Cortex of kidney (tissue), 1 donor: ENCODE measurements around the gene TMEM250.
"Not testable (repeated sequence)": the region's sequence is repeated elsewhere in the genome, so short reads cannot be mapped to it uniquely, and the experiment has no call there.

ENCODE experiments used
- DNase-seq: peaks from one replicate; lab custom pipeline; 2025; lab: John Stamatoyannopoulos, UW

TMEM250 gene

DNA sequence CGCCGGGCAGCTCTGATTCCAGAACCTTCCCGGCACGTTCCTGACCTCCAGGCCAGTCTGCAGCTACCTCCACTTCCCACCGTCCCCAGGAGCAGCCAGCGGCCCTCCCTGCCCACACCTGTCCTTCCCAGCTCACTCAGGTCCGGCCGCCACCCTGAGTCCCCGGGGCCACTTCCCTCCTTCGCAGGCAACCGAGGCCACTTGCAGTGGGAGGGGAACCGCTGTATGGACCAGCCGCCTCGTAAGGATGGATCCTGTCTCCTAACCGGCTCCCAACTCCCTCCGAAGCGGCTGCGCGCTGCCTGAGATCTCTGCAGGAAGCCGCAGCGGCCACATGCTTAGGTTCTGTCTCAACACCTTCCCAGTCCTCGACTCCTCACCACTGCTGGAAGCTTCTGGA lies 7.5 kb downstream of the TMEM250 start:
- DNase-seq, result no peak

DNA sequence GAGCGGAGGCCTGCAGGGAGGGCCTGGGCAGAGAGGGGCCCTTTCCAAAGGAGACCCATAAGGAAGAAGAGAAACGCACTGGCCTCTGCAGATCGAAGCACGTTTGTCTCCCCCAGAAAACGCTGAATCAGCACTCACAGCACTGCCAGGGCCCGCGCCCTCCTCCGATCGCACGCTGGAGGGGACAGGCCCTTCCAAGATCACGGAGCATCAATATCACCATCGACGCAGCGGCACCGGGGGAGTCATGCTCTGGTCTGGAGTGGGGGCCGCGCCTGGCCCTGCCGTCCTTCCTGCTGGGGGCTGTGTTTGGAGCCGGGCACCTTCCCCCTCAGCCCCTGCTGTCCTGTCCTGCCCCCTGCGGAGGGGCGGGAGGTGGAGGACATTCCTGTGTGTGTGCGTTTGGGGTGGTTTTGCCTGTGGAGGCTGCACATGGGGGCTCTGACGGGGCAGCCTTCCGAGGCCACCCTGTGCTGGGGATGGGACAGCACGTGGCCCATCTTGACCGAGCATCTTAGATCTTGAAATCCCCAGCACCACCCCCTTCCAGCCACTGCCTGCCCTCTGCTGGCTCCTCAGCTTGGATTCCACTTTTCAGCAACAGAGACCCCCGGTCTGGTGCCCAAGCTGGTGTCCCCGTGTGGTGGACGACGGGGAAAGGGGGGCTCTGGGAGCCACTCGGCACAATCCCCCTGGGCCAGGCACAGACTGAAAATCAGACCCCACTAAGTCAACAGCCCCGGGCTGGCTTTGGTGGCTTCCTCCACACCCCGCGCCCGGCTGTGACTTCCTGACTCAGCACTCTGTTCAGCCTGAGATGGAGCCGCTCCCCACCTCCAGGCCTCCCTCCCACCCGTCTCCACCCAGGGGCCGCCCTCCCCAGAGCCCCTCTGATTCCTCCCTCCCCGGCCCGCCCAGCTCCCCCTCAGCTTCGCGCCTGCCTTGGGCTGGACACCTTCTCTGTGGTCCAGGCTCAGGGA lies 8.3 kb downstream of the TMEM250 start:
- no peak for DNase-seq

DNA sequence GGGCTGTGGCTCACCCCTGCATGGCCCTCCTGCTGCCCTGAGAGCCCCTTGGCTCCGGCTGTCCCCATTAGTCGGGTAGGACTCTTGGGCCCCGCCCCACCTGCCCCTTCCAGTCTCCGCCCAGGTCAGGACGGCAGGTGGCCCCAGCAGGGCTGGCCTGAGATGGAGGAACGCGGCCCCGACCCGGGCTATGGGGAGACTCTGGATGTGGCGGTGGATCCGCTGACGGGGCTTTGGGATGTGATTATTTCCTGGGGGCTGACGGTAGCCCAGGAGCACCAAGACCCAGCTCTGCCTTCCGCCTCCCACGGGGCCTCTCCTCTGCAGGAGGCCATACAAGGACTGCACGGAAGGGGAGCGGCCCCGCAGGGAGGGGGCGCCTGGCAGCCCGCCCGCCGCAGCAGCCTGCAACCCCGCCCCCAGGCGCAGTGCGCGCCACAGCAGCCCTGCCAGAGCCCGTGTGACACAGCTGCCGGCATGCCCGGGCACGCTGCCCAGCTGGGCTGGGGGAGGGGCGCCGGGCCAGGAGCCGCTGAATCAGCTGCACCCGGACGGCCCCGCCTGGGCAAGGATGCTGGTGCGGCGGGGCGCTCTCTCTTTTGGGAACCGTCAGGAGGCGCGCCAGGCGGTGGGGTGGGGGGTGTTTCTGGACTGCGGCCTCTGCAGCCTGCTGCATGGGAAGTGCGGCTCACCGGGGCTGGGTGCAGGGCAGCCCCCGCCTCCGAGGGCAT lies 9.2 kb downstream of the TMEM250 start:
- peak; percentile 46 for DNase-seq

DNA sequence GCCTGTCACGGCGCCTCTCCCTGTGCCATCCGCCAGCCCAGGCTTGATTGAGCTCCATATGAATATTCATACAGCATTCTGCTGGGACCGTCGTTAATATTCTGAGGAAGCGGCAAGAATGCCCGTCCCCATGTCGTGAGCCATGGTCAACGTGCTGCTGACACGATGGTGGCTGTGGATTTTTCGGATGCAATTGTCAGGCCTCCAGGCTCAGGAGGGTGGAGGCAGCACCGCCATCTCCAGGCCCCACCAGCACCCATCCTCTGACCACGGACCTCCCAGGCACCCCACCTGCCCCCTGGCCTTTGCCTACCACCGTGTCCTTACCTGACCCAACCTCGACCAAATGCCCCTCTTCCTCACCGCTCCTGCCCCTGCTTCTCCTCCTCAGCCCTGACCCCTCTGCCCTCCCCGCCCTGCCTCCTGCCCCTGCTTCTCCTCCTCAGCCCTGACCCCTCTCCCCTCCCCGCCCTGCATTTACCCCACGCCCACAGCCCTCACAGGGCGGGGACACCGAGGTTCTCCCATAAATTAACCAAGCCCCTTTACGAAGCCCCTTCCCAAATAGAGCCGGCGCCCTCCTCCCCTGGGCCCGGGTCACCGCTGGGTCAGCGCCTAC lies 9.9 kb downstream of the TMEM250 start:
- DNase-seq, result no peak

DNA sequence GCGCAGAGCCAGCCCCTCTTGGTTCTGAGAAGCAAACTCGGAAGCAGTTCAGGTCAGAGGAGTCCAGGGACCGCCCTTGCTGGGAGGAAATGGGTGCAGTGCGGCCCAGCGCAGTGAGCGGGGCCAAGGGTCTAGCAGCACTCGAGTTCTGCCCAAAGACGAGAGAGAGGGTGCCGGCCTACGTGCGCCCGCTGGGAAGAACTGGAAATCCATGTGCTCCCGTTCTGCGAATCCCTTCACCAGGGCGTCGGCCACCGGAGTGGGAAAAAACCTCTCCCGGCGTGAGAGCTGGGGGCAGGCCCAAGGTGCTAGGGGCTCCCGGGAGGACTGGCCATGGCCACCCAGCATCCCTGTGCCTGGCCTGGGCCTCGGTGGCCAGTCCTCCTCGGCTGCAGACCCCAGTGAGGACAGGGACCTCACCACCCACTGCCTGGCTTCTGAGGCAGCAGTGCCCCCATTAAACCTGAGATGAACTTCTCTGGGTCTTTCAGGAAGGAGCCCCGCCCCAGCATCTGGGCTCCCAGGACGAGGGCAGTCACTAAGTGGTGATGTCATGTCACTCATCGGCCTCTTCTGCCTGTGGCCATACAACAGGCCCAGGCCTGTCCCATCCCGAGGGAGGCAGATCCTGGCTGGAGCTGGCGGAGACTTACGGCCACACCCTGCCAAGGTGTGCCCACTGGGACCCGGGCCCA lies 10.6 kb downstream of the TMEM250 start:
- DNase-seq, result no peak

DNA sequence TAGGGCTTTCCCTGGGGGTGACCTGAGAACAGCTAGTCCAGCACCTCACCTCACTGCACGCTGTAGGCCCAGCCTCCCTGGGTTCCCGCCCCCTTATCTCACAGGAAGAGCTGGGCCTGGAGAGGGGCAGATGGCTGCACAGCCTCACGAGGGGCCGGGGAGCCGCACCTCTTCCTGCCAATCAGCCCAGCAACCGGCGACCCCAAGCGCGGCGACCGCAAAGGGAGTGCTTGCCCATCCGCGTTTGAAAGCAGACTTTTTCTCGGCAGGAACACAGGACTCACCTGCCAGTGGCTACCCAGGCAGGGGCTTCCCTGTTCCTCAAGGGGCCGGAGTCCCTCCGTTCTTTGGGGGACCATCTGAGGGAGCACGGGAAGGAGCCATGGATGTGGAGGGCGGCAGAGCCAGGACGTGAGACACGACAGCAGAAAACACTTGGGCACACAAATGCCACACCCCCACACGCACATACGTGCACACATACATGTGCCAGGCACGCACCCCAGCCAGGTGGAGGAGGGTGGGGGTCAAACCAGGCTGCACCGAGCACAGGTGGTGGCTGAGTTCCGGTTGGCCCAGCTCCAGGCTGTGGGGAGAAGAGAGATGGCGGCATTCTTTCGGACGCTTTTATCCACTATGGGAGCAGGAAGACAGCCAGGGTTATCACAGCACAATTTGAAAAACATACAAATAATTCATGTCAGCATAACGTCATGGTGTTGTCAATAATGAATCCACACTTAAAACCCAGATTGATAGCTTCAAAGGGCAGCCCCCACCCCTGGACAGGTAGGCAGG lies 11.3 kb downstream of the TMEM250 start:
- DNase-seq, result no peak

DNA sequence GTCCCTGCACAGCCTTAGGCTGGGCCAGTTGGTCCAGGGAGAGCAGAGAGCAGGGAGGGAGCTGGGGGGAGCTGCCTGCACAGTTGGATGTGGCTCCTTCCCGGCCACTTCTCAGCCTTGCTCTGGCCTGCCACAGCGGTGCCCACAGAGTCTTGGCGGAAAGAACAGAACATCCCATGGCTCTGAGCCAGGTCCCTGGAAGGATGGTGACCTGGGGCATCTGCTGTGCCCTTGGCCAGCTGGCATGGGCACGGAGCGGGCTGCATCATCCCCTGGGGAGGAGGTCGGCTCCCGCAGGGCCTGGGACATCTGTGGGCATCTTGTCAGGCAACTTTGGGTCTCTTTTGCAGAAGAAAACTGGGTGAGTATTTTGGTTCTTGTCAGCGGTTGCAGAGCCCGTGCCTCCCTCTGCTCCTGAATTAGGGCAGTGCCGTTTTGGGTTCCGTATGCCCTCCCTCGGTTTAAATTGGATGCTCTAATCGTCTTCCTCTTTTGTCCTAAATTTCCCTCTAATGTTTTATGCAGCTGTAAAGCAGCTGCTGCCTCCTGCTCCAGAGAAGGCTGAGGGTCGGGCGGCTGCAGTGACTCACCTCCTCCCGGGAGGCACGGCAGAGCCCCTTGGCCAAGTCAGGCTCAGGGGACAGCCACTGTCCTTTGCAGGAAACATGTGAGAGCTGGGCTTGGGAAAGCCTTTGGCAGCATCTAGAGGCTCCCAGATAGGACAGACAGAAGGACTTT lies 13.1 kb downstream of the TMEM250 start:
- DNase-seq, result no peak

DNA sequence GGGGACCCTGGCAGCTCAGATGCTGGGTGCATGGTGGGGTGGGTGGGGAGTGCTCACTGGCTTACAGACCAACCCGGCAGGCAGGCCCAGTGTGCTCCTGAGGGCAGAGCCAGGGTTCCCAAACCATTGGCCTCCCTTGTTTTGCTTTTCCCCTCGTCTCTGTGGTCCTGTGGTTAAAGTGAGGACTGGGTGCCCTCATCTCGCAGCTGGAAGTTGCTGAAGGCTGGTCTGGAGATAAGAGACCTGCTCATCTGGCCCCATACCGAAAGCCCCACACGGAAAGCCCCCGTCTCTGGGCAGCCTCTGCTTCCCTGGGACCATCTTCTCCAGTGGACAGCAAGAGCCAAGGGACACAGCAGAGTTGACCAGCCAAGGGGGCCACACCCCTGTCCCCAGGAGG lies 13.8 kb downstream of the TMEM250 start:
- DNase-seq, result no peak

DNA sequence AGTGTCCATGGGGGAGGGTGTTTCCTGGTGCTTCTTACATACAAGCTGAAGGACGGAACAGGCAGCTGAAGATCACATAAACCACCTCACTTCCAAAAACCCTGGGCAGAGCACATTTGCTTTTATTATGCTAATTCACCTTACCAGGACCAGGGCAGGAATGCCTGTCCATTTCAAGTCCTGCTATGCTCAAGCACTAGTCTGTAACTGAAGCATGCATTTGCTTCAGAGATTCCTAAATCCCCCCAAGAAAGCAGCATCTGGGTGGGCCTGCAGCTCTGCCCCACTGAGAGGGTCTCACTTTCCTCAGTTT lies 14.2 kb downstream of the TMEM250 start:
- no peak for DNase-seq

DNA sequence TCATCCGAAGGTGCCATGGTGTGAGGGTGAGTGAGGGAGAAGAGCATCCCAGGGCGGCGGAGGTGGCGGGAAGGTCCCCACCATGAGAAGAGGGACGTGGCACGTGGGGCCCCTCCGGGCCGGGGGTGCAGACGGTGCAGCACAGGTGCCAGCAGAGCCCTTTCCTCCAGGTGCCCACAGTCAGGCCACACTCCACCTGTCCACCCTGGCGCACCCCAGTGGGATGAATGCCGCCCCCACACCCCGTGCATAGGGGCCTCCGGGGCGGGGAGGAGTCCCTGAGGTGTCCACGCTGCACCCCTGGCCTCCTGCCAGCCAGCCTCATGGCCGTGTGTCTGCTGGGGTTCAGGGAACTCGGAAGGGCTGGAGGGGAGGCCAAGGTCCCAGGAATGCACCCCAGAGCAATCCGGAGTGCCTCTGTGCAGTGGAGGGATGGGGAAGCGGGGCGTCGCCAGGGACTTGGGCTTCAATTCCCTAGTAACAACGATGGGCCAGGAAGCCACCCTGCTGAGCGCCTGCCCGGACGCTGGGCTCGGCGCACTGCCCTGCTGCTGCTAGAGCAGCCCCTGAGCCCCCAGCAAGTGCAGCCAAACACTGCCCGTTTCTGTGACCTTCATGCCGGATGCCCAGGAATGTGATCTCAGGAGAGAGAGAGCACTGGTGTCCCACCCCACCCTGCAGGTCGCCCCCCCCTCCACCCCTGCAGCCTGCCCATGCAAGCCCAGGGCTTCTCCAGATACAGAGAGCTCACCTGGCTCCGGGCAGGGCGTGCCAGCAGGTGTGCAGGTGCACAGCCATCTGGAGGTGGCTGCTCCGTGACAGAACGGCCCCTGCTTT lies 14.8 kb downstream of the TMEM250 start:
- DNase-seq, result no peak

DNA sequence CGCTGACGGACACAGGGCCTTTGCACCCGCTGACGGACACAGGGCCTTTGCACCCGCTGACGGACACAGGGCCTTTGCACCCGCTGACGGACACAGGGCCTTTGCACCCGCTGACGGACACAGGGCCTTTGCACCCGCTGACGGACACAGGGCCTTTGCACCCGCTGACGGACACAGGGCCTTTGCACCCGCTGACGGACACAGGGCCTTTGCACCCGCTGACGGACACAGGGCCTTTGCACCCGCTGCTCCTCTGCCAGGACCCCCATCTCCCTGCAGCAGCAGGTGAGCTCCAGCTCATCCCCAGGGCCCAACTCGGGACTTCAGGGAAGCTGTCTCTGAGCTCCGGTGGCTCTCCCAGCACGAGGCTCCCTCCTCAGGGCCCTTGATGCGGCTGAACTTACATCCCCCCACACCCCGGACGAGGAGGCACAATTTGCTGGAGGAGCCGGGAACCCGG lies 17.0 kb downstream of the TMEM250 start:
- not testable (repeated sequence) for DNase-seq

DNA sequence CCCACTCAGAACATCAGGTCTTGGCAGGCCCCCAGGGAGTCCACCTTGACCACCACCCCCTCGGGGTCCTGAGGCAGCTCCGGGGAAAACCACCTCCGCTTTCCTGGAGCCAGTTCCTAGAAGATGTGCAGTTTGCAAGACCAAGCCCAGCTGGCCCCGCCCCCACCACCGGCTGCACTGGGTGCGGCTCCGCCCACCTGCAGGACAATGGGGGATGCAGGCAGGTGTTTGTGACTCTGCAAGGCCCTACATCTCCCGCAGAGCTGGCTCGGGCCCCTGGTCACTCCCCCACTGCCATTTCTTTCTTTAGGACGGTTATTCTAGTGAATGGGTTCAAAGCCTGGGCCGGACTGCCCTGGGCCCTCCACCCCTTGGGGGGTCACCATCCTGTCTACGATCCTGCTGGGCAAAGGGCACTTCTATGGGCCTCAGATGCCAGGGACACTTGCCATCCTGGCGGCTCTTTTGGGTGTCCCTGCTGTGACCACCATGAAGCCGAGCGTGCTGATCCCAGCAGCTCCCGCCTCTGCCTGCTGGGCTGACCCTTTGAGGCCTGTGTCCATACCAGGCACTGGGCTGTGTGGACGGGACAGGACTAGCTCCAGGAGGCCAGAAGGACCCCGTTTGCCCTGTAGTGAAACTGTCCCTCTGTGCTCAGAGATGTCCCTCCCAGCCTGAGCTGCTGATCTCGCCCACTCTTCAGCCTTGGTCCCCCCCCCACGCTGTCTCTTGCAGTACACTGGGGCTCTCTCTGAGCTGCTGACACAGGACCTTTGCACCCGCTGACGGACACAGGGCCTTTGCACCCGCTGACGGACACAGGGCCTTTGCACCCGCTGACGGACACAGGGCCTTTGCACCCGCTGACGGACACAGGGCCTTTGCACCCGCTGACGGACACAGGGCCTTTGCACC lies 17.7 kb downstream of the TMEM250 start:
- no peak for DNase-seq

DNA sequence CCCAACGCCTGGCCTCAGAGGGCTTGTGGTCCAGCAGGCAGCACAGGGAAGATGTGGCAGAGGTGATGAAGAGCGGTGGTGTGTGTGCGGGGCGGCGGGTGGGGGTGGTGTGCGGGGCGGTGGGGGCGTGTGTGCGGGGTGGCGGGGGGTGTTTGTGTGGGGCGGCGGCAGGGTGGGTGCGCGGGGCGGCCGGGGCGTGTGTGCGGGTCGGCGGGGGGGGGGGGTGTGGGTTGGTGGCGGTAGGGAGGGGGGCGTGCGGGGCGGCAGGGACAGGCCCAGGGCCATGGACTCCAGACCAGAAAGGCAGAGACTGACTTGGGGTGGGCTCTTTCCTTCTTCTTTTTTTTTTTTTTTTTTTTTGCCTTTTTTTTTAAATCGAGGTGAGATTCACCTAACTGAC lies 19.1 kb downstream of the TMEM250 start:
- no peak for DNase-seq

DNA sequence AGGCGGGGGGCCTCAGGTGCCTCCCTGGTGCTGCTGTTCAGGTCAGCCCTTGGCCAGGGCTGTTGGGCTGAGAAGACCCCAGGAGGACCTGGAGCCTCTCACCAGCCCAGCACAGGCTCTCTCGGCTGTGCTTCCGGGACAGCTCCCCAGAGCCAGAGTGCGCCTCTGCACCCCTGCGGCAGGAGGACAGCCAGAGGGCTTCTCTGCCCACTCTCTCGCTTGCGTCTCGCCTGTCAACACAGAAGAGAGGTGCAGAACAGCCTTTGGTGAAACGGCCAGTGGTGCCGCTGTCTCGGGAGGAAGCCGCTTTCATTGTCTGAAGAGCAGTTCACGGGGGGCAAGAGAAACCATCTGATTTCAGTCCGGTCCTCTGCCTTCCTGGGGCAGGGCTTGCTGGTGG lies 19.8 kb downstream of the TMEM250 start:
- DNase-seq, result no peak

DNA sequence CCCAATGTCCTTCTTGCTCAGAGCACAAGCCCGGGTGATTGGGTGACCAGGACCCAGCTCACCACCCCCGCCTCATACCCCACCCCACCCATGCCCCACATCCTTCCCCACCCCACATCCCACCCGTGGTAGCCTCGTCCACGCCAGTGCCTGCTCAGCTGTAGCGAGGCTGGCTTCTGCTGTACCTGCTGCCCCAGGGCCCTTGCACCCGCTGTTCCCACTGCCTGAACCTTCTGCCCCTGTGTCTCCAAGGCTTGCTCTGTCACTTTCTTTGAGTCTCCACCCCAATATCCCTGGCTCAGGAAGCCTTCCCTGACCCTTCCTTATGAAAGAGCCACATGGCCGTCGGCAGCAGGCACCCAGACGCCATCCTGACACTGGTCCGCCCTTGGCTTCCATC lies 20.5 kb downstream of the TMEM250 start:
- DNase-seq, result no peak

DNA sequence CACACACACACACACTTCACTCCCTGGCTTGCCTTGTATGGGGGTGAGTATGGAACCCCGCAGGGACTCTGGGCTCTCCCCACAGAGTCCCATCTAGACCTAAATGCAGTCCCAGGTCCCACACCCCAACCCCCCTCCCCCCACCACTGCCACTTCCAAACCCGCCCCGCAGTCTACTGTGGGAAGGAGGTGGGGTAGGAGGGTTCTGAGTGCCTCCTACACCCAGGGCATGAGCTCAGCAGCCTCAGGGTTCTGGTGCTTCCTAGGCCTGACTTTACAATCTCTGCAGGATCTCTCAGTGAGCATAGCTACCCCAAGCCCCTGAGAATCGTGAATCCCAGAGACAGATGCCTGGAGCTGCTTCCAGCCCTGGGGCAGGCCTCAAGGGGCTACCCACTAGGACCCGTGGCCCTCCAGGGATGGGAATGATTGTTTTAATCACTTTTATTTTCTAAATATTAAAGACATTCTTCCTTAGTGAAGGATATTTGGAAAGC lies 22.1 kb downstream of the TMEM250 start:
- DNase-seq, result no peak

DNA sequence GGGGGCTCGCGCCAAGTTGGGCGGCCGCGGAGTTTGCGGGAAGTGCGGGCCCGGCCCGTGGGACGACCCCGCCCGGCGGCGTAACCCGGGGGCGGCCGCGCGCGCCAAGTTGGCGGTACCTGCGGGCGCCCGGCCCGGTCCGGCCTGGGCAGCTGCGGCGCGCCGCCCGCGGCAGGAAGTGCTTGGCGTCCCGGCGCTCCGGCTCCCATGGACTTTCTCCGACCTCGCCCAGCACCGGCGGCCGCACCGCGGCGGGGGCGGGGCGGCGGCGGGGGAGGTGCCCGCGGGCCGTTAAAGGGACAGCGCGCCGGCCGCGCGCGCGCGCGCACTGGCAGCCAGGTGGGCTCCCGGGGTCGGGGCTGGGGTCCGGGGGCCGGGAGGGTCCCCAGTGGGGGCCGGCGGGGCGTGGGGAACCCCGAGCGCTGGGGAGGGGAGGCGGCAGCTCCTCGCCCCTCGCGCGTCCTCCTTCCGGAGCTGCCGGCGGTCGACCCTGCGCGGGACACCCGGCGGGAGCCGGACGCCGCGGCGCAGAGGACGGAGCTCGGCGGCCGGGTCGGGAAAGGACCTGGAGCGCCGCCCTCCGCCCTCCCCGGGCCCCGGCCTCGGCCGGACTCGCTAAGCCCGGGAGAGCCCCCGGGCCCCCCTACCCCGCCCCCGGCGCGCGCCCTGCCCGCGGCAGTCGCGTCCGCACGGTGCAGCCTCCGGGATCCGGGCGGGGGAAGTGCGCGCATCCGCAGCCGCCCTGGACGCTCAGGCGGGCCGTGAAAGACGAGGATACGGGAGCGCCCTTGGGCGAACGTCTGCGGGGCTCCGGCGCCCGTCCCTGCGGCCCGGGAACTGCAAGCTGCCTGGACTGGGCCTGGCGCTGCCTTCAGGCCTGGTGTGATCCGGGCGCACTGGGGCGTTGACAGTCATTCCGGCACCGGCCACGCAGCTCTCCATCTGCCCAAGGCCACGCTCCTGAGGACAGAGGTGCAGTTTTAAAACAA lies 23.3 kb downstream of the TMEM250 start, which contains the start of gene NACC2:
Gene NACC2 (minus strand): TSS at position 220 of the 989 bp plus-strand sequence. CDS start 44,768 bp downstream, outside the sequence.
- no peak for DNase-seq
